ENCODE results near the gene ST6GAL1.
"Not testable (repeated sequence)": the region's sequence is repeated elsewhere in the genome, so short reads cannot be mapped to it uniquely, and the experiment has no call there.

ST6GAL1 gene

GRCh38 chr3:186946756-186947375 lies 16.5 kb downstream of the ST6GAL1 start:
- no peak for DNase-seq

- no peak for DNase-seq
These were observed 19.1 kb downstream of the ST6GAL1 start for GRCh38 chr3:186949281-186949982.

- no peak for DNase-seq
These were observed 20.2 kb downstream of the ST6GAL1 start for GRCh38 chr3:186950402-186951093.

- DNase-seq: no peak
These were observed 21.6 kb downstream of the ST6GAL1 start for GRCh38 chr3:186951640-186952552.

- no peak for DNase-seq
These were observed 22.7 kb downstream of the ST6GAL1 start for GRCh38 chr3:186953011-186953487.

GRCh38 chr3:186953992-186954699 lies 23.8 kb downstream of the ST6GAL1 start:
- not testable (repeated sequence) for DNase-seq

- DNase-seq: no peak
These were observed 25.8 kb downstream of the ST6GAL1 start for GRCh38 chr3:186955898-186956696.

- no peak for DNase-seq
These were observed 28.8 kb downstream of the ST6GAL1 start for GRCh38 chr3:186959029-186959624.

- no peak for DNase-seq
These were observed 30.0 kb downstream of the ST6GAL1 start for GRCh38 chr3:186960347-186960746.

- no peak for DNase-seq
These were observed 32.1 kb downstream of the ST6GAL1 start for GRCh38 chr3:186962445-186962844.

GRCh38 chr3:186963636-186964035 lies 33.3 kb downstream of the ST6GAL1 start:
- no peak for DNase-seq

- DNase-seq: no peak
These were observed 33.7 kb downstream of the ST6GAL1 start for GRCh38 chr3:186964071-186964470.

GRCh38 chr3:186964616-186965015 lies 34.3 kb downstream of the ST6GAL1 start:
- DNase-seq: no peak

GRCh38 chr3:186965141-186965879 lies 35.0 kb downstream of the ST6GAL1 start:
- DNase-seq: no peak

GRCh38 chr3:186966406-186966805 lies 36.1 kb downstream of the ST6GAL1 start:
- DNase-seq: no peak

GRCh38 chr3:186967236-186967635 lies 36.9 kb downstream of the ST6GAL1 start:
- not testable (repeated sequence) for DNase-seq

- no peak for DNase-seq
These were observed 37.4 kb downstream of the ST6GAL1 start for GRCh38 chr3:186967686-186968085.

- no peak for DNase-seq
These were observed 39.3 kb downstream of the ST6GAL1 start for GRCh38 chr3:186969607-186970006.

GRCh38 chr3:186971106-186971505 lies 40.8 kb downstream of the ST6GAL1 start:
- DNase-seq: not testable (repeated sequence)

GRCh38 chr3:186971578-186971977 lies 41.3 kb downstream of the ST6GAL1 start:
- no peak for DNase-seq

All from NCI-H748 treated with DMSO at 0.1 percent for 48 hours (cell line).